HG03097 (cell line): Measurements from ENCODE around the gene RIMS4.
"Not testable (repeated sequence)": the region's sequence is repeated elsewhere in the genome, so short reads cannot be mapped to it uniquely, and the experiment has no call there.

Source experiments
- ATAC-seq: cut with Tn5 transposase; IDR thresholded peaks from one replicate; pipeline ENCODE4 v1.9.1; 2021; ENCODE audit not compliant: unreplicated experiment, low FRiP score

Gene RIMS4

GRCh38 chr20:44832724-44833123 lies 22.4 kb upstream of the RIMS4 start:
- ATAC-seq: no peak

GRCh38 chr20:44830995-44831394 lies 20.6 kb upstream of the RIMS4 start:
- no peak for ATAC-seq

- no peak for ATAC-seq
These were observed 20.2 kb upstream of the RIMS4 start for GRCh38 chr20:44830523-44830922.

DNA sequence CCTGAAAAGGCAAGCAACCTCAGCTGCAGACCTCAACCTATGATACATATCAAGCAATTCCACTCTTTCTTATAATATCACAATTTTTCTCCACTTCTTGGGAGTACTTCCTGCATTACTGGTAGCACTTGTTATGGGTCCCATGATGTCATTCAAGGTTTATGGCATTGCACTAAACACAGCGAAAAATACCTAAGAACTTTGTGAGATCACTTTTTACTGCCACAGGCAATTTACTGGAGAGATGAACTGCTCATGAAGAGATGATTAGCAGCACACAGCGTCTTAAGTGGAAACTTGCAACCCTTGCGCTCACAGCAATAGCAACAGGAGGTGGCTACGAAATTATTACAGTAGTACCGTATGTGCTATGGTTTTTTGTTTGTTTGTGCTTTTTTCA lies 19.3 kb upstream of the RIMS4 start:
- no peak for ATAC-seq

DNA sequence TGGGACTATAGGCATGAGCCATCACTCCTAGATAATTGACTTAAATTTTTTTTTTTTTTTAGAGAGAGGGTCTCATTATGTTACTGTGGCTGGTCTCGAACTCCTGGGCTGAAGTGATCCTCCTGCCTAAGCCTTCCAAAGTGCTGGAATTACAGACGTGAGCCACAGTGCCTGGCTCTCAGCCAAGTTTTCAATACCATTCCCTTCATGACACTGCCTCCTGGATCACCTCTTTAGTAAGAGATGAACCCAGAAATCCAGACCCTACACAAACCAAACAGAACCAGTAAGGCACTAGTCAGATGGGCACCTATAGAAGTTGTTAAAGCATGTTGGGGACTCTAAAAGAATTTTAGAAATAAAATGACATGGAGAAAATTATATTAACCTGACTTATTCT lies 18.3 kb upstream of the RIMS4 start:
- no peak for ATAC-seq

- no peak for ATAC-seq
These were observed 17.1 kb upstream of the RIMS4 start for GRCh38 chr20:44827401-44827800.

DNA sequence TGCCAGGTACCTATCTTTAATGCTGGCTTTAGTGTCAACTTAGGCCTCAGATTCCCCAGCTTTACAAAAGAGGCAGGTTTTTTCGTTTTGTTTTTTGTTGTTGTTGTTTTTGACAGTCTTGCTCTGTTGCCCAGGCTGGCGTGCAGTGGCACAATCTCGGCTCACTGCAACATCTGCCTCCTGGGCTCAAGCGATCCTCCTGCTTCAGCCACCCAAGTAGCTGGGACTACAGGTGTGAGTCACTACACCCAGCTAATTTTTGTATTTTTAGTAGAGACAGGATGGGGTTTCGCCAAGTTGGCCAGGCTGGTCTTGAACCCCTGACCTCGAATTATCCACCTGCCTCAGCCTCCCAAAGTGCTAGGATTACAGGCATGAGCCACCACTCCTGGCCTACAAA lies 11.2 kb upstream of the RIMS4 start:
- ATAC-seq: not testable (repeated sequence)

- ATAC-seq: no peak
These were observed 9.6 kb upstream of the RIMS4 start for GRCh38 chr20:44819936-44820335.

- ATAC-seq: no peak
These were observed 7.0 kb upstream of the RIMS4 start for GRCh38 chr20:44817143-44817910.

- ATAC-seq: no peak
These were observed 4.6 kb upstream of the RIMS4 start for GRCh38 chr20:44814937-44815336.

DNA sequence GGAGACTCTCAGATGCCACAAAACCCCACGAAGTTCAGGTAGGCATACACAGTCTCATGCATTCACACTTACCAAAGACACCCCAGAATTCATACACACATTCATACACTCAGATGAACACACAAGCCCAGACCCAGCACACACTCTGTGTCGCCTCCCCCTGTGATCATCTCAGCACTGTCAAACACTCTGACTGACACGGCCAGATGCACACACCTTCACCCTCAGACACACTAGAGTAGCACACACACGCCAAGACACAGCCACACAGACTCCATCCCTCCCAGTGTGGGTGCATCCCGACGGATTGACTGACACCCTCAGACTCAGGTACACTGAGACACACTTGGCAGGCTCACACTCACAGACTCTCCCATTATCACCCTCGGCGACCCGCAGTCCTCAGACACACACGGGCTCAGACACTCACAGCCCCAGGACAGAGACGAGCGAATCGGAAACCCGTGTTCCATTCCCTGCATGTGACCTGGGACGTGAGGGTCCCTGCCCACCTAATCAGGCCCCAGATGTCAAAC lies 872 bp upstream of the RIMS4 start:
- ATAC-seq: no peak

- ATAC-seq: no peak
These were observed 320 bp downstream of the RIMS4 start for GRCh38 chr20:44810061-44810390.

DNA sequence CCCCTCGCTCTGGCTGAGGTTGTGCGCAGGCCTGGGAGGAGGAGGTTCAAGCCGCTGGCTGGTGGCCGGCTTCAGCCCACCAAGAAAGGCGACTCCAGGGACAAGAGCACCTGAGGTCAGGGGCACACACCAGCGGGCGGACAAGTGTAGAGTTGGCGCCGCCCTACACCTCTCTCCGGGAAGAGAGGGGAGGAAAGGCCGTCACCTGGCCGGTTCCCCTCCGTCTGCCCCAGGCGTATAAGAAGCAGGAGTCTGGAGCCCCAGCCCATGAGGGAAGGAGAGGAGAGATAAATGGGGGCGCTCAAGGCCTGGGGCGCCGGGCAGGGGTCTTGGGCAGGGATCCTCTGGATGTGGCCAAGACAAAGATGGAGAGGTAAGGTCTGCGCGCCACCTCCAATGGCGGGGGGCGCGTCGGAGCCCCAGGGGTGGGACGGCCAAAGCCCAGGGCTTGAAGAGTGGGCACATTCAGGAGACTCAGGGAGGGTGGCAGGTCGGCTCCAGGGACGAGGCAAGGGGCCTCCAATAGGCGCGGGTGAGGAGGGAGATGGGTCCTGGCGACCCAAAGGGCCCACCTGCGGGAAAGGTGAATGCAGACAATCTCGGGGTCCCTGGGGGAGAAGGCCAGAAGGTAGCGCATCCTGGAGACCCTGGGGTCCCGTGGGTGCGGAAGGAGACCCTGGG lies 826 bp downstream of the RIMS4 start:
- ATAC-seq: no peak

- ATAC-seq: no peak
These were observed 2.7 kb downstream of the RIMS4 start for GRCh38 chr20:44807684-44808056.

DNA sequence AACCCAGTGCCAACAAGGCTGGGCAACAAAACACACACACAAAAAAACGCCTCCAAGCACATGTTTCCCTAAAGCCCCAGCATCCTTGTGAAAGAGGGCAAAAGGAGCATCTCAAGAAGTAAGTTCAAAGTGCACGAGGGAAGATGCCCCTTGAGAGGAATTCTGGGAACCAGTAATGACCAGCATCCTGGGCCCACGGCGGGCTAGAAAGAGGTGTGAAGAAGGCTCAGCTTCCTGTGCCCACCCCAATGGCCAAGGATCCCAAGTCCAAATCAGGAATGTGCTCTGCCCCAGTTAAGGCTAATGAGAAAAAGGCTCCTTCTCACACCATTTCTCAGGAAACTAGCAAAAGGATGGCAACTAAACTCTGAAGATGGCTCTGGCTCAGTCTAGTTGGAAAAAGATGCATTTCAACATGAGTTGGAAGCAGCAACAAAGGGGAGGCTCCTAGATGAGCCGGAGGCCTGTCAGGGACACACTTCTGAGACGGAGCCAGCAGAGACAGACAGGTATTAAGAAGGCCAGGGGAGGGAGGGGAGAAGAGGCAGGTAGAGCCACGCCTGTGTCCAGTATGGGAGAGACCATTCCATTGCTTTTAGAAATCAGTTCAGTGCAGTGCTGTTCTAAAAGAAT lies 3.2 kb downstream of the RIMS4 start:
- no peak for ATAC-seq

DNA sequence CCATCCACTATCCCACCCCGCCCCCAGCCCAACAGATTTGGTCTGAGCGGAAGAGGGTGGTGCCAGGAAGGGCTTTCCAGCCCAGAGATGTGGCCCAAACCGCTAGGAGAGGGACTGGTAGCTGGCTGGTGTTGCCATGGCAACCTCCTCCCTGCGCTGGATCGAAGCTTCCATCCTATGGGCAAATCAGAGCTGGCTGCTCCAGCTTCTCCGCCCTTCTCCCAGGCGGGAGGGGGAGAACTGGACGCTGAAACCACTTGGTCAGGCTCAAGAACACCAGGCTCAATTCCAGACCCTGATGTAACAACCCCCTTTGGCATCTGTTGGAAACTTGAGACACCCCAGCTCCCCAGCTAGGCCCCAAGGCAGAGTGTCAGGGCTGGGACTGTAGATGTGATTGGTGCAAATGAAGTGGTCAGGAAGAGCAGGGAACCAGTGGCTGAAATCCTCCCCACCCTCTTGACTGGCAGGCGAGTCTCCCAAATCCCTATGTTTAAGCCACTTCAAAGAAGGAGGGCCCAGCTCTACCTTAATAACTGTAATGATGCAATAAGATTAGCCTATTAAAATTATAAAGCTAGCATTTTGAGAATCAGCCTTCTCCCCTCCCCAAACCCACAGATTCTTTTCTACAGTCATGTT lies 4.2 kb downstream of the RIMS4 start:
- ATAC-seq: no peak

DNA sequence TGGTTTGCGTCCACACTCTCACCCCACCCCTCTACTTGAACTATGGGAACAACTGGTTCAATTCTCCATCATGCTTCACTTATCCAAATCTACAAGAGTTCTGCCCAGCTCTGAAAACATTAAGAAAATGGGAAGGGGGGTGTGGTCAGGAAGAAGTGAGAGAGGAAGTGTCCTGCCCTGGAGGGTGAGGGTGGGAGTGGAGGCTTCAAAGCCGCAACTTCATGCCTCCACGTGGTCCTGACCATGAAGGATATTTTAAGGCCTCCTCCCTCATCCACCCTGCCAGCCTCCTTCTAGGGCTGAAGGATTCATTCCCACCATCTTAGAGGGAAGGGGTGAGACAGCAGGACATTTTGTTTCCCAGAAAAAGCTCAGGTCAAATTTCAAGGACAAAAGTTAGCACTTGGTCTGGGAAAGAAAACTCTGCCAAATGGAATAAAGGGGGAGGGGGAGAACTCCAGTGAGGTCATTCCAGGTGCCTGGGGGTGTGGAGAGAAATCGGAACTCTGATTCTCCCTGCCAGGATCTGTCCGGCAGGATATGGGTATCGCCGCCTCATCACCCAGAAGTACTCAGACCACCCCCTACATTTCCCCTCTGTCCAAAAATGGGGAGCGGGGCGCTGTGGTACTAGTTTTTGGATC lies 4.9 kb downstream of the RIMS4 start:
- ATAC-seq: no peak

DNA sequence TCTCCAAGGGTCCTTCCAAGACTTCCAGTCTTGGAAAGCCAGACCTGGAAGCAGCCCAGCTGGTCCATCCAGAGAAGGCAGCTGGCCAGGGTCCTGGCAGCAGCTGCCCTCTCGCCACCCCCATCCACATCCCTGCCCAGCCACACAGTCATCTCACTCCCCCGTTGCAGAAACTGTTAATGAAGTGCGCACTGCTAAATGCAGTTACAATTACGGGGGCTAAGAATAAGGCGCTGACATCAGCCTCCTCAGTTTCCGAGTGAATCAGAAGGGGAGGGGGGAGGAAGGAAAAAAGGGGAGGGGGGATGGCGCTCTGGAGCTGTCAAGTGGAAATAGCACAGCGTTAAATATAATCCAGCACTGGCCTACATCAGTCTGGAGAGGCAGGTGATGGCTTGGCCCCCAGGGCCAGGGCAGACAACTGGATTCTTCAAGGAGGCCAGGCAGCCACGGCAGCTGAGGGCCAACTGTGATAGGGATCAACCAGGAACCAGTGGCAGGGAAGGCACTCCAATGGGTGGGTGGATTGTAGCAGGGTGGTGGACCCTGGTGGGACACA lies 6.9 kb downstream of the RIMS4 start:
- no peak for ATAC-seq

DNA sequence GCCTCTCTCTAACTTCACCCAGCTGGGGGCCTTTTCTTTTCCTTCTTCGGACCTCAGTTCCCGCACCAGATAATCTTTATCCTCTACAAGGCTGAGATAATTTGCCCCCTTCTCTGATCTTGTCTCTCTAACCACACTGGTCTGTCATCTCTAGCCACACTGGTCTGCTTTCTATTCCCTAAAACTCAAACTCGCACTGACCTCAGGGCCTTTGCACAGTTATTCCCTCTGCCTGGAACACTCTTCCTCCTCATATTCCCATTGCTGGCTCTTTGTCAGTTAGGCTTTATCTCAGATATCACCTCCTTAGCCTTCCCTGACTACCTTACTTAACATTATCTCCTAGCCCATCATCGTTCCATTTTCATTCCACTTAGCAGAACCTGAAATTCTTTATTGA lies 7.6 kb downstream of the RIMS4 start:
- no peak for ATAC-seq

- ATAC-seq: no peak
These were observed 9.8 kb downstream of the RIMS4 start for GRCh38 chr20:44800391-44801046.
